ENCODE measurements around the gene NOC2L.
A peak's percentile ranks its signal among the peaks of the same experiment; 100 is the strongest.

Gene NOC2L

GRCh38 chr1:941588-942383, 17.3 kb downstream of the NOC2L start:
- peak; percentile 29 for DNase-seq (ENCODE audit: extremely low read depth, low read depth)
- TF ChIP-seq CTCF (IDR thresholded peaks at IDR 0.05; ENCODE audit: low read depth, low read length) = no peak

GRCh38 chr1:941015-941587, 18.0 kb downstream of the NOC2L start:
- TF ChIP-seq CTCF (IDR thresholded peaks at IDR 0.05; ENCODE audit: low read depth, low read length) = no peak
- no peak for DNase-seq (ENCODE audit: extremely low read depth, low read depth)

GRCh38 chr1:940107-941014, 18.7 kb downstream of the NOC2L start:
- no peak for TF ChIP-seq CTCF (IDR thresholded peaks at IDR 0.05; ENCODE audit: low read depth, low read length)
- DNase-seq (ENCODE audit: extremely low read depth, low read depth) = peak; percentile 47

GRCh38 chr1:939511-940106, 19.4 kb downstream of the NOC2L start:
- TF ChIP-seq CTCF (IDR thresholded peaks at IDR 0.05; ENCODE audit: low read depth, low read length) = no peak
- no peak for DNase-seq (ENCODE audit: extremely low read depth, low read depth)

GRCh38 chr1:938711-939489, 20.2 kb downstream of the NOC2L start:
- DNase-seq (ENCODE audit: extremely low read depth, low read depth) = no peak
- TF ChIP-seq CTCF (IDR thresholded peaks at IDR 0.05; ENCODE audit: low read depth, low read length) = no peak

- peak; percentile 56 for TF ChIP-seq CTCF (IDR thresholded peaks at IDR 0.05; ENCODE audit: low read depth, low read length)
- DNase-seq (ENCODE audit: extremely low read depth, low read depth) = no peak
Measured at GRCh38 chr1:938088-938683, 20.9 kb downstream of the NOC2L start.

Data from AG09319 (cell line).